ENCODE measurements around the gene LRRC25. TPM values are rescaled to one million over a fixed set of nuclear protein-coding genes. Genes with fewer than 3 reads are reported as not detected.

The LRRC25 gene
- total RNA-seq, 2 donors from 2014 or later, result 4.4 TPM; not detected in 1

DNA sequence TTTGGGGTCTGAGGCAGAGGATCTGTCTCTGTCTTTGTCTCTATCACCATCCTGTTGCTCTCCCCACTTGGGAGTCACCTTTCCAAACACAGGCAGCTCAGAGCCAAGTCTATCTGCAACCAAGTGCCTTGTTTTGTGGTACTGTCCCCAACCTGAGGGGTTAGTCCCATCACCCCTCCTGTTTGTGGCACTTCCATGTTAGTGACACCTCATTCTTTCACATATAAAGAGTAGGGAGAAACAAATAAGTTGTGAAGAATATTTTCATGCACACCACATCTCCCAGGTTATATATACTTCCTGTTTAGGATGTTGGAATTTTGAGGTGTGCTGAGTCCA, 7.7 kb downstream of the LRRC25 start:
- no peaks in the 10 kb centered on the region for H3K36me3 ChIP-seq (replicated peaks in 1 of 2; ENCODE audit: insufficient read depth in 1 of 2, low read depth in 2 of 2)
- TF ChIP-seq POLR2A (IDR thresholded peaks at IDR 0.05), result no peak
- TF ChIP-seq, protein P1, sequence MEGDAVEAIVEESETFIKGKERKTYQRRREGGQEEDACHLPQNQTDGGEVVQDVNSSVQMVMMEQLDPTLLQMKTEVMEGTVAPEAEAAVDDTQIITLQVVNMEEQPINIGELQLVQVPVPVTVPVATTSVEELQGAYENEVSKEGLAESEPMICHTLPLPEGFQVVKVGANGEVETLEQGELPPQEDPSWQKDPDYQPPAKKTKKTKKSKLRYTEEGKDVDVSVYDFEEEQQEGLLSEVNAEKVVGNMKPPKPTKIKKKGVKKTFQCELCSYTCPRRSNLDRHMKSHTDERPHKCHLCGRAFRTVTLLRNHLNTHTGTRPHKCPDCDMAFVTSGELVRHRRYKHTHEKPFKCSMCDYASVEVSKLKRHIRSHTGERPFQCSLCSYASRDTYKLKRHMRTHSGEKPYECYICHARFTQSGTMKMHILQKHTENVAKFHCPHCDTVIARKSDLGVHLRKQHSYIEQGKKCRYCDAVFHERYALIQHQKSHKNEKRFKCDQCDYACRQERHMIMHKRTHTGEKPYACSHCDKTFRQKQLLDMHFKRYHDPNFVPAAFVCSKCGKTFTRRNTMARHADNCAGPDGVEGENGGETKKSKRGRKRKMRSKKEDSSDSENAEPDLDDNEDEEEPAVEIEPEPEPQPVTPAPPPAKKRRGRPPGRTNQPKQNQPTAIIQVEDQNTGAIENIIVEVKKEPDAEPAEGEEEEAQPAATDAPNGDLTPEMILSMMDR (IDR thresholded peaks at IDR 0.05), result no peak
- H3K4me1 ChIP-seq, result peaks cover 44% of the 10 kb centered on the region
- ATAC-seq (no peak), DNase-seq (no peak)
- H3K27ac ChIP-seq, result peak overlapping the region in 1 of 4 donors; percentile 15
- intact Hi-C loops (cut with DNase I), result no loop called here
- H3K4me3 ChIP-seq, result no peak overlapping the region
- H3K9me3 ChIP-seq, result no peaks in the 10 kb centered on the region
- H3K27me3 ChIP-seq, result no peaks in the 10 kb centered on the region

DNA sequence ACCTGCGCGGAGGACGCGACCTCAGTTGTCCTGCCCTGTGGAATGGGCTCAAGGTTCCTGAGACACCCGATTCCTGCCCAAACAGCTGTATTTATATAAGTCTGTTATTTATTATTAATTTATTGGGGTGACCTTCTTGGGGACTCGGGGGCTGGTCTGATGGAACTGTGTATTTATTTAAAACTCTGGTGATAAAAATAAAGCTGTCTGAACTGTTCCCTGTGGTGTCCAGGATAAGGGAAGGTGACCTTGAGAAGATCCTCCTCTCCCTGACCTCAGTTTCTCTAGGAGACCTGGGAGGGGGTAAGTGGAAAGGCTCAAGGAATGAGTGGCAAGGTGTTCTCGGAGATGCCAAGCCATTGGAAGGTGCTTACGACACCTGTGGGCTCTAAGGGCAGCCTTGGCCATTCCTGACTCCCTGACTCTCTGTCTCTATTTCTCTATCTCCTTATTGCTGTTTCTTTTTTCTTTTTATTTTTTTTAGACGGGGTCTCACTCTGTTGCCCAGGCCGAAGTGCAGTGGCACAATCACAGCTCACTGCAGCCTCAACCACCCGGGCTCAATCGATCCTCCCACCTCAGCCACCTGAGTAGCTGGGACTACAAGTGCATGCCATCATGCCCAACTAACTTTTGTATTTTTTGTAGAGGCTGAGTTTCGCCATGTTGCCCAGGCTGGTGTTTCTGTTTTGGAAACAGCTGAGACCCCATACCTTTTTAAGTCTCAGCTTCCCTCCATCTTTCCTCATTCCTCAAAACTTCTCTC, 8.3 kb downstream of the LRRC25 start:
- no peak for TF ChIP-seq POLR2A (IDR thresholded peaks at IDR 0.05)
- TF ChIP-seq, protein P1 (IDR thresholded peaks at IDR 0.05), result no peak
- H3K36me3 ChIP-seq (replicated peaks in 1 of 2; ENCODE audit: insufficient read depth in 1 of 2, low read depth in 2 of 2), result no peaks in the 10 kb centered on the region
- ATAC-seq (no peak), DNase-seq (no peak)
- intact Hi-C loops (cut with DNase I), result no loop called here
- H3K4me1 ChIP-seq, result peaks cover 50% of the 10 kb centered on the region
- no peak overlapping the region for H3K4me3 ChIP-seq
- H3K27me3 ChIP-seq, result no peaks in the 10 kb centered on the region
- H3K9me3 ChIP-seq, result no peaks in the 10 kb centered on the region
- WGBS, 2 donors, result 88% methylated on average over 13 of the region's 13 CpGs
- H3K27ac ChIP-seq, result peak overlapping the region in 3 of 4 donors; percentile 66 to 81 (median 69)

DNA sequence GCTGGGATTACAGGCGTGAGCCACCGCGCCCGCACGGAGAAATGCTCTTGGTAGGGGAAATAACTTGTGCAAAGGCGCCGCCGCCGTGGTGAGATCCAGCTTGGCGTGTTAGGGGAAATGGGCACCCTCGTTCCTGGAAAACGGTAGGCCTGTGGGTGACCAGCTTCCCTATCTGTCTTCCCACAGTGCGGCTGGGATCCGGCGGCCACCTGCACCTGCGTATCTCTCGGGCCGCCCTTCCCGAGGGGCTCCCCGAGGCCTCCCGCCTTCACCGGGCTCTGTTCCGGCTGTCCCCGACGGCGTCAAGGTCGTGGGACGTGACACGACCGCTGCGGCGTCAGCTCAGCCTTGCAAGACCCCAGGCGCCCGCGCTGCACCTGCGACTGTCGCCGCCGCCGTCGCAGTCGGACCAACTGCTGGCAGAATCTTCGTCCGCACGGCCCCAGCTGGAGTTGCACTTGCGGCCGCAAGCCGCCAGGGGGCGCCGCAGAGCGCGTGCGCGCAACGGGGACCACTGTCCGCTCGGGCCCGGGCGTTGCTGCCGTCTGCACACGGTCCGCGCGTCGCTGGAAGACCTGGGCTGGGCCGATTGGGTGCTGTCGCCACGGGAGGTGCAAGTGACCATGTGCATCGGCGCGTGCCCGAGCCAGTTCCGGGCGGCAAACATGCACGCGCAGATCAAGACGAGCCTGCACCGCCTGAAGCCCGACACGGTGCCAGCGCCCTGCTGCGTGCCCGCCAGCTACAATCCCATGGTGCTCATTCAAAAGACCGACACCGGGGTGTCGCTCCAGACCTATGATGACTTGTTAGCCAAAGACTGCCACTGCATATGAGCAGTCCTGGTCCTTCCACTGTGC, 9.1 kb downstream of the LRRC25 start:
- peak; percentile 74 to 85 (median 81) for DNase-seq
- WGBS, 2 donors, result 23 to 65% methylated on average over 32 to 74 of the region's 86 CpGs

DNA sequence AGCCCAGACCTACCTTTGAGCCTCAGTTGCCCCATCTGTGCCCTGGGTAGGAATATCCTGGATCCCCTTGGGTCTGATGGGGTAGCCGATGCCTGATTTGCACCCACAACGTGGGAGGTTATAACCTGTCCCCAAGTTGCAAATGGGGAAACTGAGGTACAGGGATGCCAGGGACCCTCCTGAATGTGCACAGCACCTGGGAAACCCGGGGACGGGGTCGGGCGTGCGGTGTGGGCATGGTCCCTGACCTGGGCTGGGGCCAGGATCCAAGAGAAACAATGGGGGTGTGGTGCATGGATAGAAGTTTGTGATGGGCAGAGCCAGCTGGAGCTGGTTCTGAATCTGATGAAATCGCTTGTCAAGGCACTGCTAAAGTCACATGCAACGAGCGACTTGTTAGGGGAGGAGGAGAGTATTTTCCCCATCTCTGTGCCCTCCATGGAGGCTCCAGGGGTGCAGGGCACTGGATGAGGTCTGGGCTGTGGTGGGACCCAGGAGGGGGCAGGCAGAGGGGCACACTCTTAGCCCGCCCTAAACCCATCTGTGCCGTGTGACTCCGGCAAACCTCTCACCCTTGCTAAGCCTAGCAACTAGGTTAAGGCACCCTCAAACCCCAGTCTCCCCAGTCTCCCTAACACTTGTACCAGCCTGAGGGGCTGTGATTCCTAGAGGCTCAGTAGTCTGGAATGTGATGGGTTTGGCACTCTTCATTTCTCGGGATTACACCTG, 10.7 kb downstream of the LRRC25 start:
- Histone ChIP-seq H3K4me1 (peaks cover 58% of the 10 kb centered on the region), H3K9me3 (no peaks in the 10 kb centered on the region), H3K4me3 (peak overlapping the region; percentile 8 to 16), H3K36me3 (replicated peaks in 1 of 2; ENCODE audit: insufficient read depth in 1 of 2, low read depth in 2 of 2) (no peaks in the 10 kb centered on the region), H3K27ac (peak overlapping the region; percentile 74 to 81 (median 76)), H3K27me3 (no peaks in the 10 kb centered on the region)
- intact Hi-C loops (cut with DNase I), result no loop called here
- ATAC-seq (no peak), DNase-seq (no peak)
- WGBS, 2 donors, result 37 to 46% methylated on average over 11 to 14 of the region's 14 CpGs
- TF ChIP-seq POLR2A (IDR thresholded peaks at IDR 0.05), result no peak
- TF ChIP-seq, protein P1 (IDR thresholded peaks at IDR 0.05), result no peak

More for the DNA sequence above, 9.1 kb downstream of the LRRC25 start:
- Histone ChIP-seq H3K9me3 (no peaks in the 10 kb centered on the region), H3K27ac (peak overlapping the region; percentile 20 to 81 (median 68)), H3K4me3 (no peak overlapping the region), H3K4me1 (peaks cover 51% of the 10 kb centered on the region), H3K27me3 (no peaks in the 10 kb centered on the region), H3K36me3 (replicated peaks in 1 of 2; ENCODE audit: insufficient read depth in 1 of 2, low read depth in 2 of 2) (no peaks in the 10 kb centered on the region)
- intact Hi-C loops (cut with DNase I), result no loop called here
- TF ChIP-seq, protein P1 (IDR thresholded peaks at IDR 0.05), result peak; percentile 84 to 99 (median 96)
- peak; percentile 46 to 61 (median 50) for TF ChIP-seq POLR2A (IDR thresholded peaks at IDR 0.05)
- peak; percentile 60 for ATAC-seq

Measured in body of pancreas (tissue), 4 donors.